Muscle of back (tissue), 10 donors: ENCODE results near the gene SCO1. TPM values are rescaled to one million over a fixed set of nuclear protein-coding genes. Genes with fewer than 3 reads are reported as not detected.

ENCODE experiments used
- polyA plus RNA-seq, 10 donors: library from polyadenylated mRNA; unstranded; fragments of 120-200 nt; gene quantifications; one replicate each; pipeline ENCODE4 v1.2.1, GENCODE V29; 2013; ENCODE audit not compliant: insufficient read length in 10 of 10

The SCO1 gene
- polyA plus RNA-seq, 10 donors: 22.9 to 28.0 (median 26.2) TPM

Other genes starting within 250 kb of the SCO1 start
- under 1 TPM; 0.14 to 0.54 (median 0.32) TPM for gene MYH4, start 228.0 kb downstream of the SCO1 start, polyA plus RNA-seq
- 10 to 100 TPM in 9 of 10 donors, 1 to 10 TPM in 1; 5.4 to 40.2 (median 14.4) TPM for gene MYH1, start 179.0 kb downstream of the SCO1 start, polyA plus RNA-seq
- 100 to 1,000 TPM in 2 of 10 donors, 10 to 100 TPM in 8; 16.1 to 124 (median 79.2) TPM for gene MYH2, start 147.9 kb downstream of the SCO1 start, polyA plus RNA-seq
- over 10,000 TPM in 9 of 10 donors, 1,000 to 10,000 TPM in 1; 7,808 to 15,984 (median 12,274) TPM for gene MYH3, start 40.2 kb downstream of the SCO1 start, polyA plus RNA-seq
- 10 to 100 TPM; 15.8 to 21.5 (median 17.9) TPM for gene ADPRM, start 61 bp upstream of the SCO1 start, polyA plus RNA-seq
- gene TMEM220, start 32.5 kb upstream of the SCO1 start, polyA plus RNA-seq: 10 to 100 TPM in 4 of 10 donors, 1 to 10 TPM in 6; 5.3 to 13.1 (median 9.4) TPM
- under 1 TPM in 4 of 10 donors, not detected in 6; 0.16 to 0.22 (median 0.17) TPM for gene TMEM238L, start 106.6 kb upstream of the SCO1 start, polyA plus RNA-seq
- under 1 TPM in 7 of 10 donors, not detected in 3; 0.04 to 0.17 (median 0.08) TPM for gene PIRT, start 140.6 kb upstream of the SCO1 start, polyA plus RNA-seq